GM23248 (cell line): ENCODE results near the gene SPPL2C. TPM values are rescaled to one million over a fixed set of nuclear protein-coding genes. Genes with fewer than 3 reads are reported as not detected.

Experiments used
- DNase-seq: peaks from one replicate; pipeline ENCODE4 v3.0.0-alpha.2; 2015
- H2AFZ ChIP-seq: fragments of 200-600 bp; sonication (generic); 2 replicates; pipeline ENCODE4 v1.6.1; 2016; ENCODE audit warnings: antibody characterized with exemption
- H3F3A ChIP-seq: fragments of 200-600 bp; sonication (generic); 2 replicates; pipeline ENCODE4 v1.6.1; 2016; ENCODE audit warnings: mild to moderate bottlenecking, antibody characterized with exemption, mixed run types; ENCODE audit not compliant: insufficient read depth
- H3K27ac ChIP-seq: fragments of 200-600 bp; sonication (generic); 2 replicates; pipeline ENCODE4 v1.5.1; 2016; ENCODE audit warnings: mild to moderate bottlenecking
- H3K27me3 ChIP-seq: fragments of 200-600 bp; sonication (generic); replicated peaks from 2 replicates; pipeline ENCODE4 v1.6.1; 2016; ENCODE audit warnings: mild to moderate bottlenecking; ENCODE audit not compliant: insufficient read depth
- H3K36me3 ChIP-seq: fragments of 200-600 bp; sonication (generic); 2 replicates; pipeline ENCODE4 v1.6.1; 2016; ENCODE audit warnings: low read depth, mild to moderate bottlenecking
- H3K4me1 ChIP-seq: fragments of 200-600 bp; sonication (generic); 2 replicates; pipeline ENCODE4 v1.6.1; 2016; ENCODE audit warnings: mild to moderate bottlenecking; ENCODE audit not compliant: insufficient read depth
- H3K4me2 ChIP-seq: fragments of 200-600 bp; sonication (generic); one replicate; pipeline ENCODE4 v1.6.1; 2016; ENCODE audit warnings: mild to moderate bottlenecking; ENCODE audit not compliant: unreplicated experiment
- H3K4me3 ChIP-seq: fragments of 200-600 bp; sonication (generic); 2 replicates; pipeline ENCODE4 v1.5.1; 2016; ENCODE audit warnings: mild to moderate bottlenecking
- H3K79me2 ChIP-seq: fragments of 200-600 bp; sonication (generic); 2 replicates; pipeline ENCODE4 v1.6.1; 2016; ENCODE audit warnings: mild to moderate bottlenecking; ENCODE audit not compliant: insufficient read depth
- H3K9ac ChIP-seq: fragments of 200-600 bp; sonication (generic); 2 replicates; pipeline ENCODE4 v1.6.1; 2016; ENCODE audit warnings: mild to moderate bottlenecking
- H3K9me2 ChIP-seq: fragments of 200-600 bp; sonication (generic); 2 replicates; pipeline ENCODE4 v1.6.1; 2016; ENCODE audit warnings: mixed run types, mild to moderate bottlenecking, moderate library complexity; ENCODE audit not compliant: insufficient read depth
- H3K9me3 ChIP-seq: fragments of 200-600 bp; sonication (generic); one replicate; pipeline ENCODE4 v1.6.1; 2017; ENCODE audit warnings: low read depth
- H4K20me1 ChIP-seq: fragments of 200-600 bp; sonication (generic); 2 replicates; pipeline ENCODE4 v1.6.0; 2016; ENCODE audit not compliant: insufficient read depth
- EZH2 ChIP-seq: fragments of 200-600 bp; sonication (generic); IDR thresholded peaks from 2 replicates; pipeline ENCODE4 v1.6.1; 2018; ENCODE audit warnings: antibody characterized with exemption, mild to moderate bottlenecking; ENCODE audit not compliant: insufficient read depth, poor library complexity, severe bottlenecking
- EZH2phosphoT487 ChIP-seq: fragments of 200-600 bp; sonication (generic); IDR thresholded peaks from 2 replicates; pipeline ENCODE4 v1.6.1; 2018; ENCODE audit warnings: antibody characterized with exemption, moderate library complexity, mild to moderate bottlenecking, low read depth; ENCODE audit not compliant: insufficient read depth
- WGBS, 2 experiments: methylation state at CpG; one replicate each; pipeline ENCODE4 v1.1.6; 2015 to 2017; ENCODE audit warnings: low lambda C conversion rate in 2 of 2, low coverage in 1 of 2; ENCODE audit errors: missing lambda C conversion rate in 2 of 2; 5-methylcytosine and 5-hydroxymethylcytosine counted together
- in situ Hi-C: fragments of 300-500 bp; cut with MboI; formaldehyde crosslinking; loops from 2 replicates; pipeline ENCODE4 v1.15.0; 2020
- polyA plus RNA-seq: library from polyadenylated mRNA; unstranded; fragments of >200 nt; fragmentation: Nextera tagmentation; extraction: Ambion mirVana; gene quantifications from 2 replicates; pipeline ENCODE4 v1.2.1, GENCODE V29; 2016
- total RNA-seq: library from RNA; depleted of rRNA; stranded (reverse); fragments of >200 nt; shearing (Covaris generic); gene quantifications from 2 replicates; pipeline ENCODE4 v1.2.3, GENCODE V29; 2014

Gene SPPL2C
- total and polyA plus RNA-seq, 2 experiments from 2014 or later = not detected

- Histone ChIP-seq H3K79me2 (no peaks in the 10 kb centered on the region), H3K9ac (no peak overlapping the region), H3K9me2 (no peaks in the 10 kb centered on the region), H3F3A (no peaks in the 10 kb centered on the region), H3K27me3 (no peaks in the 10 kb centered on the region), H3K9me3 (no peaks in the 10 kb centered on the region), H3K4me3 (no peak overlapping the region), H3K36me3 (no peaks in the 10 kb centered on the region), H2AFZ (no peak overlapping the region), H3K4me2 (no peak overlapping the region), H3K27ac (no peak overlapping the region), H4K20me1 (no peaks in the 10 kb centered on the region), H3K4me1 (no peaks in the 10 kb centered on the region)
- TF ChIP-seq EZH2phosphoT487 (no peak), EZH2 (no peak)
- DNase-seq = no peak
- in situ Hi-C loops = loop anchor here (25.0 kb wide), 1 partner anchor 437 kb away; no protein-coding TSS in a partner anchor
- 56 to 59% methylated on average over 11 to 13 of the region's 13 CpGs for WGBS, 2 experiments
Measured at GRCh38 chr17:45824901-45825492, 19.7 kb upstream of the SPPL2C start.

GRCh38 chr17:45825792-45826191 lies 18.9 kb upstream of the SPPL2C start:
- Histone ChIP-seq H3K4me1 (no peaks in the 10 kb centered on the region), H3K9me3 (no peaks in the 10 kb centered on the region), H3F3A (no peaks in the 10 kb centered on the region), H3K9ac (no peak overlapping the region), H3K79me2 (no peaks in the 10 kb centered on the region), H2AFZ (no peak overlapping the region), H3K27me3 (no peaks in the 10 kb centered on the region), H3K36me3 (no peaks in the 10 kb centered on the region), H3K9me2 (no peaks in the 10 kb centered on the region), H3K27ac (no peak overlapping the region), H3K4me3 (no peak overlapping the region), H4K20me1 (no peaks in the 10 kb centered on the region), H3K4me2 (no peak overlapping the region)
- TF ChIP-seq EZH2phosphoT487 (no peak), EZH2 (no peak)
- WGBS, 2 experiments = 50% methylated on average over 13 to 14 of the region's 14 CpGs
- DNase-seq = no peak
- in situ Hi-C loops = loop anchor here (25.0 kb wide), 1 partner anchor 437 kb away; no protein-coding TSS in a partner anchor

GRCh38 chr17:45826919-45827588 lies 17.6 kb upstream of the SPPL2C start:
- no peak for DNase-seq
- Histone ChIP-seq H3K36me3 (no peaks in the 10 kb centered on the region), H3K9me2 (no peaks in the 10 kb centered on the region), H3K4me3 (no peak overlapping the region), H3F3A (no peaks in the 10 kb centered on the region), H3K4me1 (no peaks in the 10 kb centered on the region), H3K27ac (no peak overlapping the region), H3K27me3 (no peaks in the 10 kb centered on the region), H3K79me2 (no peaks in the 10 kb centered on the region), H3K9me3 (no peaks in the 10 kb centered on the region), H2AFZ (no peak overlapping the region), H3K4me2 (no peak overlapping the region), H3K9ac (no peak overlapping the region), H4K20me1 (no peaks in the 10 kb centered on the region)
- TF ChIP-seq EZH2phosphoT487 (no peak), EZH2 (no peak)
- 72 to 76% methylated on average over 16 of the region's 16 CpGs for WGBS, 2 experiments
- in situ Hi-C loops = loop anchor here (25.0 kb wide), 1 partner anchor 435 kb away; no protein-coding TSS in a partner anchor

GRCh38 chr17:45828171-45828570 lies 16.5 kb upstream of the SPPL2C start:
- Histone ChIP-seq H2AFZ (no peak overlapping the region), H3F3A (no peaks in the 10 kb centered on the region), H3K4me1 (no peaks in the 10 kb centered on the region), H3K4me3 (no peak overlapping the region), H3K9me2 (no peaks in the 10 kb centered on the region), H4K20me1 (no peaks in the 10 kb centered on the region), H3K4me2 (no peak overlapping the region), H3K27me3 (no peaks in the 10 kb centered on the region), H3K9ac (no peak overlapping the region), H3K36me3 (no peaks in the 10 kb centered on the region), H3K27ac (no peak overlapping the region), H3K9me3 (no peaks in the 10 kb centered on the region), H3K79me2 (no peaks in the 10 kb centered on the region)
- no peak for DNase-seq
- TF ChIP-seq EZH2phosphoT487 (no peak), EZH2 (no peak)
- 77 to 79% methylated on average over 9 of the region's 9 CpGs for WGBS, 2 experiments
- in situ Hi-C loops = loop anchor here (25.0 kb wide), 1 partner anchor 434 kb away; no protein-coding TSS in a partner anchor
